Testis (tissue), 3 donors: ENCODE data around the gene KRTAP5-7. TPM values are rescaled to one million over a fixed set of nuclear protein-coding genes. Genes with fewer than 3 reads are reported as not detected.
A peak's percentile ranks its signal among the peaks of the same experiment; 100 is the strongest.

Experiments used
- DNase-seq: peaks from one replicate; pipeline ENCODE4 v3.0.0-alpha.2; 2019
- H3K27ac ChIP-seq, 2 donors: fragments of 200-600 bp; sonication (generic); one replicate each; pipeline ENCODE4 v1.5.1; 2019
- H3K27me3 ChIP-seq: fragments of 200-600 bp; sonication (generic); one replicate; pipeline ENCODE4 v1.5.1; 2019
- H3K36me3 ChIP-seq: fragments of 200-600 bp; sonication (generic); one replicate; pipeline ENCODE4 v1.5.1; 2017; ENCODE audit warnings: low read depth; ENCODE audit errors: missing control alignments
- H3K4me1 ChIP-seq: fragments of 200-600 bp; sonication (generic); one replicate; pipeline ENCODE4 v1.5.1; 2019
- H3K4me3 ChIP-seq, 2 donors: fragments of 200-600 bp; sonication (generic); one replicate each; pipeline ENCODE4 v1.5.1; 2017 to 2019
- H3K9me3 ChIP-seq: fragments of 200-600 bp; sonication (generic); one replicate; pipeline ENCODE4 v1.5.1; 2017
- POLR2A ChIP-seq: fragments of 450-650 bp; IDR thresholded peaks from one replicate; pipeline ENCODE4 v1.6.1; 2017; ENCODE audit warnings: antibody characterized with exemption, mild to moderate bottlenecking, moderate library complexity
- WGBS, 2 donors: methylation state at CpG; one replicate each; pipeline ENCODE4 v1.1.5; 2018; 5-methylcytosine and 5-hydroxymethylcytosine counted together
- intact Hi-C: fragments of 100-400 bp; cut with DNase I; formaldehyde crosslinking; loops from one replicate; pipeline ENCODE4 v1.15.1; 2023; ENCODE audit warnings: low total_unique reads
- polyA plus RNA-seq: library from polyadenylated mRNA; stranded (reverse); fragments of 350-450 nt; fragmentation: Illumina TruSeq; extraction: RNeasy Lipid Tissue Mini Kit (QIAGEN cat#74804); gene quantifications from one replicate; pipeline ENCODE4 v1.2.3, GENCODE V29; 2014; ENCODE audit warnings: low read depth, low replicate concordance; ENCODE audit not compliant: insufficient read depth
- total RNA-seq, 2 donors: library from RNA; depleted of rRNA; stranded (reverse); fragments of >200 nt; gene quantifications; one replicate each; pipeline ENCODE4 v1.2.3, GENCODE V29; 2016
- TF ChIP-seq, protein P1 (sequence below), 3 experiments: fragments of 450-650 bp in 2 of 3; fragments of 200-600 bp in 1 of 3; sonication (generic) in 1 of 3; IDR thresholded peaks; one replicate each; pipeline ENCODE4 v1.5.1; 2016 to 2019; ENCODE audit warnings: antibody characterized with exemption in 3 of 3, mild to moderate bottlenecking in 2 of 3, moderate library complexity in 1 of 3

KRTAP5-7 gene
- total and polyA plus RNA-seq, 3 donors from 2014 or later, result 0.94 to 1.7 (median 1.7) TPM

DNA sequence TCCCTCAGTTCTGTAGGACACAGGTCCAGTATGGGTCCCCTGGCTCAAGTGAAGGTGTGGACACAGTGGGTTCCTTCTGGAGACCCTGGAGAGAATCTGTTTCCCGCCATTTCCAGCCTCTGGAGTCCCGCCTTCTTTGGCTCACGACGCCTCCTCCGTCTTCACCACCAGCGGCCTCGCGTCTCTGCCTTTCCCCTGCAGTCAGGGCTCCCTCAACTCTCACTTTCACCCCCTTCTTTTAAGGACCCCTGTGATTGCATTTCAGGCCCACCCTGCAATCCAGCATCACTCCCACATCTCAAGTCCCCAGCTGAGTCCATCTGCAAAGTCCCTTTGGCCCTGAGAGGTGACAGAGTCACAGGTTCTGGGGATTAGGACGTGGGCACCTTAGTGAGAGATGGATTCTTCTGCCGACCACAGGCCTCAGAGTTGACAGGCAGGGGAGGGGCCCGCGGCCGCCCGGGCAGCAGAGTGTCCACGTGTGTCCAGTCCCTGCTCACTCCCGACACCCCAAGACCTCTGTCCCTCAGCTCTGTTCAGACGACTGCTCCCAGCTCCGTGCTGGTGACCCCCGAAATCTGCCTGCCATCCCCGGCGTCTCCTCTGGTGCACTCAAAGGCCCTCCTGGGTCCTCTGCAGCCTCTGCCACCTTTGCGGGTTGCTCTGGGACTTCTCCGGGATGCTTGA, 36.9 kb upstream of the KRTAP5-7 start:
- no peak overlapping the region for H3K27ac ChIP-seq
- H3K27me3 ChIP-seq, result no peaks in the 10 kb centered on the region
- 92 to 98% methylated on average over 15 to 23 of the region's 23 CpGs for WGBS, 2 donors
- no peak for DNase-seq
- TF ChIP-seq POLR2A, result no peak
- TF ChIP-seq, protein P1, sequence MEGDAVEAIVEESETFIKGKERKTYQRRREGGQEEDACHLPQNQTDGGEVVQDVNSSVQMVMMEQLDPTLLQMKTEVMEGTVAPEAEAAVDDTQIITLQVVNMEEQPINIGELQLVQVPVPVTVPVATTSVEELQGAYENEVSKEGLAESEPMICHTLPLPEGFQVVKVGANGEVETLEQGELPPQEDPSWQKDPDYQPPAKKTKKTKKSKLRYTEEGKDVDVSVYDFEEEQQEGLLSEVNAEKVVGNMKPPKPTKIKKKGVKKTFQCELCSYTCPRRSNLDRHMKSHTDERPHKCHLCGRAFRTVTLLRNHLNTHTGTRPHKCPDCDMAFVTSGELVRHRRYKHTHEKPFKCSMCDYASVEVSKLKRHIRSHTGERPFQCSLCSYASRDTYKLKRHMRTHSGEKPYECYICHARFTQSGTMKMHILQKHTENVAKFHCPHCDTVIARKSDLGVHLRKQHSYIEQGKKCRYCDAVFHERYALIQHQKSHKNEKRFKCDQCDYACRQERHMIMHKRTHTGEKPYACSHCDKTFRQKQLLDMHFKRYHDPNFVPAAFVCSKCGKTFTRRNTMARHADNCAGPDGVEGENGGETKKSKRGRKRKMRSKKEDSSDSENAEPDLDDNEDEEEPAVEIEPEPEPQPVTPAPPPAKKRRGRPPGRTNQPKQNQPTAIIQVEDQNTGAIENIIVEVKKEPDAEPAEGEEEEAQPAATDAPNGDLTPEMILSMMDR (IDR thresholded peaks at IDR 0.05), result no peak
- intact Hi-C loops, result no loop called here
- no peaks in the 10 kb centered on the region for H3K36me3 ChIP-seq
- no peak overlapping the region for H3K4me3 ChIP-seq
- peaks cover 5% of the 10 kb centered on the region for H3K4me1 ChIP-seq
- no peaks in the 10 kb centered on the region for H3K9me3 ChIP-seq

DNA sequence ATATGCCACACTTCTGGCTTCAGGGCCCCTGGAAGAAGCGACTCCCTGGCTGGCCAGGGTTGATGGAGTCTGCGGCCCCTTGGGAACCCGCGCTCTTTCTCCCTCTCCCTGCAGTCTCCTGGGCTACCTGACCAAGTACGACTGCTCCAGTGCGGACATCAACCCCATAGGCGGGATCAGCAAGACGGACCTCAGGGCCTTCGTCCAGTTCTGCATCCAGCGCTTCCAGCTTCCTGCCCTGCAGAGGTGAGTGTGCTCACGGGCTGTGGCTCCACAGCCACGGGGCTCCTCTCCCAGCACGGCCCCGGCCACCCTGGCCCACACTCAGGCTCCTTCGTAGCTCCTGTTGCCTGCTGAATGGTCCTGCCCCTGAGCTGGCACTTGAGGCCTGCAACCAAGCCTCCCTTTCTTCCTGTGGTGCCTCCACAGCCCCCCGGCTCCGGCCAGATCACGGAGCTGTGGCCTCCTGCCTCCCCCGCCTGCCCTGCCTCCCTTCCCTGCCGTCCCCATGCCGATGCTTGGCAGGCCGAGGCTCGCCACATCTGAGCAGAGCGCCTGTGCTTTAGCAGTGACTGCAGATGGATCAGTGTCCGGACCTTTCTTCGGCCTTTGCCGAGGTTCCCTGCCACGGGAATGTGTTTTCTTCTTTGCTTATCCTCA, 36.2 kb upstream of the KRTAP5-7 start:
- Histone ChIP-seq H3K36me3 (no peaks in the 10 kb centered on the region), H3K9me3 (no peaks in the 10 kb centered on the region), H3K4me3 (no peak overlapping the region), H3K4me1 (peaks cover 5% of the 10 kb centered on the region), H3K27me3 (no peaks in the 10 kb centered on the region), H3K27ac (no peak overlapping the region)
- intact Hi-C loops, result no loop called here
- TF ChIP-seq, protein P1 (IDR thresholded peaks at IDR 0.05), result no peak
- no peak for TF ChIP-seq POLR2A
- DNase-seq, result no peak
- WGBS, 2 donors, result 95 to 96% methylated on average over 21 to 28 of the region's 28 CpGs

DNA sequence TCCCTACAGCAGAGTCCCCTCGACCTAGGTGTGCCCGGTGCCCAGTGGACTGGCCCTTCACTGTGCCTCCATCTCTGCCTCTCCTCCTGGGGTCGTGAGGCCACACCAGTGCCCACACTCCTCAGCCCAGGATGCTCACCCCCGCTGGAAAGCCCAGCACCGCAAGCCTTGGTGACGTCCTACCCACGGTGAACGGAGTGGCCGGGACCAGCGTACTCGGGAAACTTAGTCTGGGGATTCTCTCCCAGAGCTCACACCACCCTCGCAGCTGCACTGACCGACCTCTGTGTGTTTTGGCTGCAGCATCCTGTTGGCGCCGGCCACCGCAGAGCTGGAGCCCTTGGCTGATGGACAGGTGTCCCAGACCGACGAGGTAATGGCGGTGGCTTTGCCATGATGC, 35.5 kb upstream of the KRTAP5-7 start:
- no peaks in the 10 kb centered on the region for H3K9me3 ChIP-seq
- no peaks in the 10 kb centered on the region for H3K27me3 ChIP-seq
- intact Hi-C loops, result no loop called here
- H3K4me1 ChIP-seq, result peaks cover 5% of the 10 kb centered on the region
- no peak overlapping the region for H3K4me3 ChIP-seq
- WGBS, 2 donors, result 87 to 96% methylated on average over 4 to 19 of the region's 19 CpGs
- H3K27ac ChIP-seq, result no peak overlapping the region
- peak; percentile 9 for DNase-seq
- no peaks in the 10 kb centered on the region for H3K36me3 ChIP-seq
- no peak for TF ChIP-seq POLR2A
- TF ChIP-seq, protein P1 (IDR thresholded peaks at IDR 0.05), result no peak

DNA sequence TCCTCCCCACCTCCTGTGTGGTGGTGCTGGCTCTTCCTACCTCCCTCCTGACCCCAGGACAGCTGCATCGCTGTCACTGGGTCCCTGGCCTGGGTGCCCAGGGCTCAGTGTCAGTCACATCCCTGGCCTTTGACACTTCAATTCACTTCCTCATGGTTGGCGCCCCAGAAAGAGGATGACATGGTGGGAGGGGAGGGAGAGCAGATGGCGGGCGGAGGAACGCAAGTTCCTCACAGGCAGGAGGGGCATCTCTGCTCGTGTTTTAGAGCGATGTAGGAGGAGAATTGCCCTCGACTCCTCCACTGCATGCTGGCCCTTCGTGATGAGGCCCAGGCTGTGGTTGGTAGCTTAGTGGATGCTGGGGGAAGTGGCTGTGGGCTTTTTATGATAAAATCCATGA, 35.1 kb upstream of the KRTAP5-7 start:
- no peaks in the 10 kb centered on the region for H3K36me3 ChIP-seq
- no peak overlapping the region for H3K4me3 ChIP-seq
- TF ChIP-seq, protein P1 (IDR thresholded peaks at IDR 0.05), result no peak
- TF ChIP-seq POLR2A, result no peak
- DNase-seq, result peak; percentile 2
- H3K4me1 ChIP-seq, result peaks cover 5% of the 10 kb centered on the region
- 93 to 97% methylated on average over 9 of the region's 9 CpGs for WGBS, 2 donors
- no peaks in the 10 kb centered on the region for H3K27me3 ChIP-seq
- H3K27ac ChIP-seq, result no peak overlapping the region
- H3K9me3 ChIP-seq, result no peaks in the 10 kb centered on the region
- intact Hi-C loops, result no loop called here
